ENCODE measurements around the gene MYMX. TPM values are rescaled to one million over a fixed set of nuclear protein-coding genes. Genes with fewer than 3 reads are reported as not detected.
A peak's percentile ranks its signal among the peaks of the same experiment; 100 is the strongest.

Gene MYMX
- total RNA-seq, 6 experiments from 2014 or later, result not detected

DNA sequence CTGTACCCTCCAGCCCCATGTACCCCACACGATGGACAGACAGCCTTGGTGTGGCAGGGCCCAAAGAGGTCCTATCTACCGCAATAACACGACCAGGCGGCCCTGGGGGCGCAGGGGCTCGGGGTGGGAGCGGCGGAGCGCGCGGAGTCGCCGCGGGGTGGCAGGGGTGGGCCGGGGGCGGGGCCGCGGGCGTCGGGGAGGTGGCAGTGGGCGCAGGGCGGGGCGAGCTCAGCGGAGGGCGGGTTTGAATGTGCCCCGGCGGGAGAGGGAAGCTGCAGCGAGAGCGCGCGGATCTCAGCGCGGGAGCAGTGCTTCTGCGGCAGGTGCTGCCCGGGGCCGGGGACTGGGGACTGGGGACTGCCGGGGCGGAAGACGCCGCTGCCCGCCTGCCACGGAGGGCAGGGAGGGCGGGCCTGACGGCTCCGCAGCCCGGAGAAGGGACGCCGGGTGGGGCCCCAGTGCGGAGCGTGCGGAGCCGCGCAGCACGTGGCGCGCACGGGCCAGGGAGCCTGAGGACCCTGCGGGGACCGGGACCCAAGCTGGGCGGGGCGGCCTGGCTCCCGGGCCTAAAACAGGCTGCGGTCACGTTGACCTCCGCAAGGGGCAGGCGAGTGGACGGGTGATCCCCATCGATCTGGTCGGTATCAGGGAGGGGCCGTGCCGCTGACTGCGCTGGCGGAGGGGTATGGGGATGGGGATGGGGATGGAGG, 6.7 kb downstream of the MYMX start, which contains the start of gene SLC29A1:
Gene SLC29A1, plus strand, starts transcription at position 277 of the 710 bp plus-strand sequence. CDS start 3,719 bp downstream, outside the sequence.
- intact Hi-C loops (cut with DNase I), result no loop called here
- Histone ChIP-seq H3K4me3 (peak within 1 kb of the TSS; percentile 70 to 80 (median 70)), H3K27me3 (no peaks in the 10 kb centered on the region), H3K4me1 (peaks cover 0 to 85% (median 36%) of the 10 kb centered on the region in 4 donors), H3K36me3 (no peaks in the 10 kb centered on the region), H3K9me3 (no peaks in the 10 kb centered on the region), H3K27ac (peak within 1 kb of the TSS; percentile 67 to 80 (median 78))
- TF ChIP-seq, protein P1, sequence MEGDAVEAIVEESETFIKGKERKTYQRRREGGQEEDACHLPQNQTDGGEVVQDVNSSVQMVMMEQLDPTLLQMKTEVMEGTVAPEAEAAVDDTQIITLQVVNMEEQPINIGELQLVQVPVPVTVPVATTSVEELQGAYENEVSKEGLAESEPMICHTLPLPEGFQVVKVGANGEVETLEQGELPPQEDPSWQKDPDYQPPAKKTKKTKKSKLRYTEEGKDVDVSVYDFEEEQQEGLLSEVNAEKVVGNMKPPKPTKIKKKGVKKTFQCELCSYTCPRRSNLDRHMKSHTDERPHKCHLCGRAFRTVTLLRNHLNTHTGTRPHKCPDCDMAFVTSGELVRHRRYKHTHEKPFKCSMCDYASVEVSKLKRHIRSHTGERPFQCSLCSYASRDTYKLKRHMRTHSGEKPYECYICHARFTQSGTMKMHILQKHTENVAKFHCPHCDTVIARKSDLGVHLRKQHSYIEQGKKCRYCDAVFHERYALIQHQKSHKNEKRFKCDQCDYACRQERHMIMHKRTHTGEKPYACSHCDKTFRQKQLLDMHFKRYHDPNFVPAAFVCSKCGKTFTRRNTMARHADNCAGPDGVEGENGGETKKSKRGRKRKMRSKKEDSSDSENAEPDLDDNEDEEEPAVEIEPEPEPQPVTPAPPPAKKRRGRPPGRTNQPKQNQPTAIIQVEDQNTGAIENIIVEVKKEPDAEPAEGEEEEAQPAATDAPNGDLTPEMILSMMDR (IDR thresholded peaks at IDR 0.05), result peak; percentile 26 to 39 (median 26)
- peak; percentile 41 for TF ChIP-seq POLR2A (IDR thresholded peaks at IDR 0.05)
- WGBS (ENCODE audit: insufficient coverage, low coverage, low lambda C conversion rate, missing lambda C conversion rate), result 0% methylated on average over 8 of the region's 73 CpGs
- peak; percentile 27 to 62 (median 52) for ATAC-seq
- DNase-seq, result peak; percentile 86 to 90 (median 88)

DNA sequence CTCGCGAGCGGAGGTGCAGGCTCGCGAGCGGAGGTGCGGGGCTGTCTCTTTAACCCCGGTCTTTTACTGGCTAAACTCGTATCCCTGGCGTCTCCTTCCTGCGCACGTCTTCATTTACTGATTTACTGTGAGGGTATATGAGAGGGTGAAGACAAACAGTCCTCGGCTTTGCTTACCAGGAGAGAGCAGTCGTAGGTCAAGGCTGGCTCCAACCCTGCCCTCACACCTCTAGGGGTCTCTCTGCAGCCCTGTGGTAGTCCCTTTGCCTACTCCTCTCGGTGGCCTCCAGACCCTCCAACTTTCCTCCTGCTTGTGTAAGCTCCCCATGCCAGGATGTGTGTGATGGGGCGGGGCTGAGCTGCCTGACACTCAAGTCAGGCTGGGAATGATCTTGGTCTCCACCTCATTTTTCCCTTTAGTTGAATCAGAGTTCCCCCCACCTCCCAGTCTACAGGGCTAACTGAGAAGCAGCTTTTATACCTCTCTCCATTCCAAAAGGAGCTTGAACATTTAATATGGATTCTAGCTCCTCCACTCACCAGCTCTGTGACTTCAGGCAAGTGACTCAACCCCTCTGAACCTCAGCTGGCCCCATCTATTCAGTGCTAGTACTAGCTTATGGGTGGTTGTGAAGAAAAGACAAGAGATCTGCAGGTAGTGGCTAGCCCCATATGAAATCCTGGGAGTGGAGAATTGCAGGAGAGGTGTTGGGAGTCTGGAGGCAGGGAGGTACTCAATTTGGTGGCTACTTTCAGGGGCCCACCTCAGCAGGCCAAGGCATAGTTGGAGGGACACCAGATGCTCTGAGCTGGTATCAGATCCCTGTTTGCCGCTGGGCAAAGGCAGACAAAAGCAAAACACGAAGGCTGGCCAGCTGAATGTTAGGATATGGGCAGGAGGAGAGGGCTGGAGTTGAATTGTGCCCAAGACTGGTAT, 7.6 kb downstream of the MYMX start:
- Histone ChIP-seq H3K36me3 (no peaks in the 10 kb centered on the region), H3K27ac (peak overlapping the region in 2 of 3 donors; percentile 67 to 78), H3K27me3 (no peaks in the 10 kb centered on the region), H3K4me1 (peaks cover 0 to 87% (median 35%) of the 10 kb centered on the region in 4 donors), H3K9me3 (no peaks in the 10 kb centered on the region), H3K4me3 (peak overlapping the region; percentile 70 to 80 (median 70))
- intact Hi-C loops (cut with DNase I), result no loop called here
- WGBS (ENCODE audit: insufficient coverage, low coverage, low lambda C conversion rate, missing lambda C conversion rate), result 5% methylated on average over 10 of the region's 18 CpGs
- DNase-seq (no peak), ATAC-seq (no peak)
- TF ChIP-seq POLR2A (IDR thresholded peaks at IDR 0.05), result no peak
- TF ChIP-seq, protein P1 (IDR thresholded peaks at IDR 0.05), result peak in 1 of 4 donors; percentile 4

GRCh38 chr6:44224965-44225305, 8.2 kb downstream of the MYMX start:
- Histone ChIP-seq H3K4me3 (peak overlapping the region in 1 of 3 donors; percentile 80), H3K4me1 (peaks cover 0 to 91% (median 37%) of the 10 kb centered on the region in 4 donors), H3K27ac (peak overlapping the region in 1 of 3 donors; percentile 77), H3K36me3 (no peaks in the 10 kb centered on the region), H3K9me3 (no peaks in the 10 kb centered on the region), H3K27me3 (no peaks in the 10 kb centered on the region)
- TF ChIP-seq POLR2A (IDR thresholded peaks at IDR 0.05), result no peak
- TF ChIP-seq, protein P1 (IDR thresholded peaks at IDR 0.05), result no peak
- no peak for DNase-seq
- intact Hi-C loops (cut with DNase I), result no loop called here
- WGBS (ENCODE audit: insufficient coverage, low coverage, low lambda C conversion rate, missing lambda C conversion rate), result 54% methylated on average over 2 of the region's 4 CpGs
- ATAC-seq, result no peak

DNA sequence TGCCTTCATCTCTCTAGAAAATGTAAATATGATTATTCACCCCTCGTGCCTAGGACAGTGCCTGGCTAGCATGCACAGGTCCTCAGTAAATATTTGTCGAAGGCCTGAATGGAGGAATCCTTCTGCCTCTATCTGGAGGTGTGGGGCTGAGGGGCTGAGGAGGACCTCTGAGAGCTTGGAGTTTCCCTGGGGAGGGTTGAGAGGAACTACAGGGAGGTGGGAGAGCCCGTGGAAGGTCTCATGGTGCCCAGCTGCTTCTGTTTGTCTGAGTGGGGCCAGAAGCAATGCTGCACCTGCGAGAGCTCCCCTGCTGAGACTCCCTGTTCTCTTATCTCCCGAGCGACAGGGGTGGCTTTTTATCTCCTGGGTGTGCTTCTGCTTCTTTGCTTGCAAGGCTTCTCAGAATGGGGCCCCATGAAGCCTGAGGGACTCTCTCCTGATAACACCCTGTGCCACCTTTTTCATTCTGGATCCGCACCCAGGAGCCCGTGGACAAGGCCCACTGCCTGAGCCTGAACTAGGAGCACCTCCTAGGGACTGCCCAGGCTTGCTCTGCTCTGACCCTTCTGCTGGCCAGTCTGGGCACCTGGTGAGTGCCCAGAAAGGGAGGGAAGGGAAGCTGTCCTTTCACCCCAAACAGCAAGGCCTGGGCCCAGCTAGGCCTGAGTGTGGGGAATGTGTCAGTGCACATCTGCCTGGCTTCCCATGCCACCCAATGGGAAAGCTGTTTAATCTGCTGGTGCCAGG, 9.0 kb downstream of the MYMX start:
- H3K9me3 ChIP-seq, result no peaks in the 10 kb centered on the region
- 38% methylated on average over 7 of the region's 8 CpGs for WGBS (ENCODE audit: insufficient coverage, low coverage, low lambda C conversion rate, missing lambda C conversion rate)
- intact Hi-C loops (cut with DNase I), result no loop called here

More for the DNA sequence above, 9.0 kb downstream of the MYMX start:
- Histone ChIP-seq H3K4me1 (peaks cover 0 to 92% (median 36%) of the 10 kb centered on the region in 4 donors), H3K4me3 (peak overlapping the region in 1 of 3 donors; percentile 13), H3K36me3 (no peaks in the 10 kb centered on the region), H3K27me3 (no peaks in the 10 kb centered on the region), H3K27ac (peak overlapping the region in 1 of 3 donors; percentile 77)
- TF ChIP-seq POLR2A (IDR thresholded peaks at IDR 0.05), result no peak
- TF ChIP-seq, protein P1 (IDR thresholded peaks at IDR 0.05), result peak in 1 of 4 donors; percentile 10
- ATAC-seq (peak in 2 of 4 donors; percentile 7 to 35), DNase-seq (peak in 2 of 3 donors; percentile 79 to 84)

All from right lobe of liver (tissue), 6 donors.